GM12874 (cell line): ENCODE data around the gene CRIM1.

ENCODE experiments used
- CTCF ChIP-seq: IDR thresholded peaks from 2 replicates; pipeline ENCODE4 v1.5.1; 2011; ENCODE audit warnings: low read depth, mild to moderate bottlenecking, control low read depth, low read length, moderate library complexity; ENCODE audit not compliant: insufficient read depth

Gene CRIM1

GRCh38 chr2:36421379-36421778, 65.8 kb downstream of the CRIM1 start:
- no peak for TF ChIP-seq CTCF

- TF ChIP-seq CTCF: no peak
Observed at GRCh38 chr2:36423172-36423571, 67.6 kb downstream of the CRIM1 start.

GRCh38 chr2:36423619-36424120, 68.1 kb downstream of the CRIM1 start:
- TF ChIP-seq CTCF: no peak

GRCh38 chr2:36425608-36426355, 70.2 kb downstream of the CRIM1 start:
- no peak for TF ChIP-seq CTCF

- TF ChIP-seq CTCF: no peak
Observed at GRCh38 chr2:36427790-36428243, 72.2 kb downstream of the CRIM1 start.

- TF ChIP-seq CTCF: no peak
Observed at GRCh38 chr2:36430549-36430948, 75.0 kb downstream of the CRIM1 start.

GRCh38 chr2:36432479-36432878, 76.9 kb downstream of the CRIM1 start:
- TF ChIP-seq CTCF: no peak
